ENCODE data around the gene MAMSTR.

GRCh38 chr19:48678201-48678600 lies 41.3 kb downstream of the MAMSTR start:
- no peak for TF ChIP-seq CTCF (IDR thresholded peaks at IDR 0.05; ENCODE audit: low read depth, low read length)
- no peak for TF ChIP-seq POLR2A (IDR thresholded peaks at IDR 0.05; ENCODE audit: extremely low read depth, insufficient read length)
- TF ChIP-seq MYC (IDR thresholded peaks at IDR 0.05; ENCODE audit: low read depth, low read length), result no peak
- TF ChIP-seq MAX (IDR thresholded peaks at IDR 0.05; ENCODE audit: low read depth, low read length), result no peak
